SU-DHL-6 (cell line): Measurements from ENCODE around the gene COL10A1.

Source experiments
- CTCF ChIP-seq: fragments of 200-600 bp; sonication (generic); IDR thresholded peaks from one replicate; pipeline ENCODE4 v1.5.1; 2017; ENCODE audit warnings: antibody characterized with exemption, mild to moderate bottlenecking, low read length, moderate library complexity; ENCODE audit not compliant: insufficient read depth, poor library complexity, severe bottlenecking
- EZH2phosphoT487 ChIP-seq: fragments of 200-600 bp; sonication (generic), shearing (Covaris generic); conservative IDR thresholded peaks from 2 replicates; pipeline ENCODE4 v1.6.1; 2018; ENCODE audit warnings: mild to moderate bottlenecking, antibody characterized with exemption, low read length, moderate library complexity, mixed read lengths

DNA sequence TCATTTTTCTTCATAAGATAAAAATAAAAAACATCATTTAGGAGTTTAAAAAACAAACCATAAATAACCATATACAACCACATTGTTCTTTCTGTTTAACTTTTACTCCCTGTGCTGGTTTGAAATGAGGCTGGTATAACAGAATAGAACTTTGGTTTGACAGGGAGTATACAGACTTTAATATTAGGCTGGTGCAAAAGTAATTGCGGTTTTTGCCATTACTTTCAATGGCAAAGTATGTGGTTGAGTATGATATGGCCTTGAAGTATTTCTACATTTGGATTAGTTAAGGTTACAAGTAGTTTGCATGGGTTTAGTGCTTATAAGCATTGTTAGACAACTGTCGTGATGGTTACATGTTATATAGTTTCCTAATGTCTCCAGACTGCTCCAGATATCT lies 29.0 kb upstream of the COL10A1 start:
- TF ChIP-seq CTCF (no peak), EZH2phosphoT487 (no peak)
